HL-60 (cell line): ENCODE measurements around the gene ANTXR1.

Experiments
- CTCF ChIP-seq: IDR thresholded peaks from one replicate; pipeline ENCODE4 v1.5.1; 2011; ENCODE audit warnings: low read length, control low read depth, inconsistent platforms; ENCODE audit not compliant: insufficient read depth
- GABPA ChIP-seq: IDR thresholded peaks from 2 replicates; pipeline ENCODE4 v1.6.1; 2012; ENCODE audit warnings: low read depth

GRCh38 chr2:69212238-69213028 is 199.5 kb downstream of the ANTXR1 start:
- TF ChIP-seq CTCF (no peak), GABPA (no peak)
